Glutamatergic neuron (in vitro differentiated cells): ENCODE data around the gene TXNRD1. TPM values are rescaled to one million over a fixed set of nuclear protein-coding genes. Genes with fewer than 3 reads are reported as not detected.
A peak's percentile ranks its signal among the peaks of the same experiment; 100 is the strongest.

ENCODE experiments used
- DNase-seq: peaks from one replicate; pipeline ENCODE4 v3.0.0; 2022
- H3K27ac Mint-ChIP-seq: one replicate; pipeline ENCODE4 v1.8.0; 2020; ENCODE audit warnings: mild to moderate bottlenecking, mixed read lengths, inconsistent platforms; ENCODE audit not compliant: unreplicated experiment
- H3K27me3 Mint-ChIP-seq: one replicate; pipeline ENCODE4 v1.8.0; 2020; ENCODE audit warnings: mild to moderate bottlenecking, moderate library complexity, mixed read lengths, inconsistent platforms; ENCODE audit not compliant: unreplicated experiment
- H3K36me3 Mint-ChIP-seq: one replicate; pipeline ENCODE4 v1.8.0; 2020; ENCODE audit warnings: mild to moderate bottlenecking, mixed read lengths, inconsistent platforms; ENCODE audit not compliant: unreplicated experiment
- H3K4me1 Mint-ChIP-seq: one replicate; pipeline ENCODE4 v1.8.0; 2020; ENCODE audit warnings: mild to moderate bottlenecking, low read depth, mixed read lengths, inconsistent platforms; ENCODE audit not compliant: unreplicated experiment
- H3K4me3 Mint-ChIP-seq: one replicate; pipeline ENCODE4 v1.8.0; 2020; ENCODE audit warnings: mild to moderate bottlenecking, mixed read lengths, inconsistent platforms; ENCODE audit not compliant: unreplicated experiment
- H3K9me3 Mint-ChIP-seq: one replicate; pipeline ENCODE4 v1.8.0; 2020; ENCODE audit warnings: mild to moderate bottlenecking, moderate library complexity, mixed read lengths, inconsistent platforms; ENCODE audit not compliant: unreplicated experiment
- CTCF ChIP-seq: fragments of 200-600 bp; sonication (generic); IDR thresholded peaks from one replicate; pipeline ENCODE4 v1.5.0; 2021; ENCODE audit not compliant: partially characterized antibody, unreplicated experiment
- total RNA-seq: library from RNA; stranded (reverse); fragmentation: NEBNext Ultra II Directional; extraction: Animal tissue kit (Norgen Biotek cat#: 25700); gene quantifications from one replicate; pipeline ENCODE4 v1.2.1, GENCODE V29; 2021; ENCODE audit not compliant: unreplicated experiment

Gene TXNRD1
- total RNA-seq, 1 donor from 2014 or later: 81.1 TPM

GRCh38 chr12:104295954-104296353 is 80.4 kb downstream of the TXNRD1 start:
- Mint-ChIP-seq H3K36me3 (peaks cover 10% of the 10 kb centered on the region), H3K27me3 (peaks cover 1% of the 10 kb centered on the region), H3K4me1 (peaks cover 6% of the 10 kb centered on the region), H3K4me3 (no peak overlapping the region), H3K27ac (no peak overlapping the region), H3K9me3 (no peaks in the 10 kb centered on the region)
- TF ChIP-seq CTCF: no peak
- no peak for DNase-seq

- TF ChIP-seq CTCF: no peak
- peaks cover 10% of the 10 kb centered on the region for H3K36me3 Mint-ChIP-seq
- H3K9me3 Mint-ChIP-seq: no peaks in the 10 kb centered on the region
- no peak overlapping the region for H3K27ac Mint-ChIP-seq
- peaks cover 1% of the 10 kb centered on the region for H3K27me3 Mint-ChIP-seq
- H3K4me1 Mint-ChIP-seq: peaks cover 6% of the 10 kb centered on the region
- DNase-seq: no peak
- H3K4me3 Mint-ChIP-seq: no peak overlapping the region
These were observed 81.1 kb downstream of the TXNRD1 start for GRCh38 chr12:104296718-104297117.

- TF ChIP-seq CTCF: no peak
- no peaks in the 10 kb centered on the region for H3K9me3 Mint-ChIP-seq
- H3K36me3 Mint-ChIP-seq: peaks cover 10% of the 10 kb centered on the region
- no peak overlapping the region for H3K4me3 Mint-ChIP-seq
- H3K27me3 Mint-ChIP-seq: peaks cover 1% of the 10 kb centered on the region
- H3K4me1 Mint-ChIP-seq: peaks cover 3% of the 10 kb centered on the region
- no peak for DNase-seq
- no peak overlapping the region for H3K27ac Mint-ChIP-seq
These were observed 82.0 kb downstream of the TXNRD1 start for GRCh38 chr12:104297477-104298113.

GRCh38 chr12:104299842-104300481 is 84.4 kb downstream of the TXNRD1 start:
- H3K4me3 Mint-ChIP-seq: no peak overlapping the region
- H3K27me3 Mint-ChIP-seq: peaks cover 1% of the 10 kb centered on the region
- peaks cover 10% of the 10 kb centered on the region for H3K36me3 Mint-ChIP-seq
- DNase-seq: no peak
- TF ChIP-seq CTCF: no peak
- H3K27ac Mint-ChIP-seq: no peak overlapping the region
- H3K4me1 Mint-ChIP-seq: peaks cover 6% of the 10 kb centered on the region
- no peaks in the 10 kb centered on the region for H3K9me3 Mint-ChIP-seq

GRCh38 chr12:104303538-104304151 is 88.1 kb downstream of the TXNRD1 start, which contains the start of gene EID3:
Gene EID3, plus strand, starts transcription at chr12:104303739. Its CDS starts 196 bp downstream, at chr12:104303935.
- H3K27me3 Mint-ChIP-seq: peaks cover 1% of the 10 kb centered on the region
- H3K36me3 Mint-ChIP-seq: no peaks in the 10 kb centered on the region
- DNase-seq: peak; percentile 91
- peak within 1 kb of the TSS; percentile 85 for H3K4me3 Mint-ChIP-seq
- no peak within 1 kb of the TSS for H3K27ac Mint-ChIP-seq
- H3K9me3 Mint-ChIP-seq: no peaks in the 10 kb centered on the region
- TF ChIP-seq CTCF: no peak
- H3K4me1 Mint-ChIP-seq: peaks cover 8% of the 10 kb centered on the region
